Stomach (tissue), 9 donors: Measurements from ENCODE around the gene C15orf61. TPM values are rescaled to one million over a fixed set of nuclear protein-coding genes. Genes with fewer than 3 reads are reported as not detected.

Experiments used
- DNase-seq, 2 donors: peaks; one replicate each; pipeline versions ENCODE4 v3.0.0 to v3.0.0-alpha.2; 2013 to 2019
- H3K27ac ChIP-seq, 5 donors: fragments of 200-600 bp in 4 of 5; sonication (generic) in 4 of 5; one replicate each; pipeline ENCODE4 v1.5.1; 2013 to 2019; ENCODE audit warnings: mild to moderate bottlenecking in 1 of 5, moderate library complexity in 1 of 5
- H3K27me3 ChIP-seq, 3 donors: fragments of 200-600 bp; sonication (generic); one replicate each; pipeline ENCODE4 v1.5.1; 2017 to 2019; ENCODE audit warnings: mixed run types in 1 of 3
- H3K36me3 ChIP-seq, 4 donors: fragments of 200-600 bp; sonication (generic); 1 replicate in 3 of 4; 2 replicates in 1 of 4; pipeline ENCODE4 v1.5.1; 2016 to 2019
- H3K4me1 ChIP-seq, 4 donors: fragments of 200-600 bp; sonication (generic); one replicate each; pipeline ENCODE4 v1.5.1; 2016 to 2019
- H3K4me3 ChIP-seq, 4 donors: fragments of 200-600 bp; sonication (generic) in 3 of 4; one replicate each; pipeline ENCODE4 v1.5.1; 2016 to 2019; ENCODE audit warnings: mild to moderate bottlenecking in 1 of 4
- H3K9me3 ChIP-seq, 4 donors: fragments of 200-600 bp; sonication (generic); one replicate each; pipeline ENCODE4 v1.5.1; 2016 to 2019
- EP300 ChIP-seq: sonication (generic); formaldehyde crosslinking; IDR thresholded peaks from one replicate; pipeline ENCODE4 v1.6.1; 2017; ENCODE audit warnings: antibody characterized with exemption
- POLR2A ChIP-seq, 4 donors: fragments of 450-650 bp; IDR thresholded peaks; one replicate each; pipeline ENCODE4 v1.6.1; 2016; ENCODE audit warnings: antibody characterized with exemption in 4 of 4, control low read depth in 2 of 4, mild to moderate bottlenecking in 1 of 4, moderate library complexity in 1 of 4
- POLR2AphosphoS5 ChIP-seq, 3 donors: sonication (generic); formaldehyde crosslinking; IDR thresholded peaks; one replicate each; pipeline ENCODE4 v1.6.1; 2016; ENCODE audit warnings: antibody characterized with exemption in 3 of 3
- WGBS, 5 donors: extraction: QIAGEN DNeasy Blood & Tissue Kit in 3 of 5; methylation state at CpG; one replicate each; pipeline versions ENCODE4 v1.1.5 to v1.1.7; 2013 to 2018; 5-methylcytosine and 5-hydroxymethylcytosine counted together
- intact Hi-C: fragments of 100-400 bp; cut with DNase I; formaldehyde crosslinking; loops from one replicate; pipeline ENCODE4 v1.15.1; 2023; ENCODE audit warnings: low total_unique reads
- polyA plus RNA-seq, 3 donors: library from polyadenylated mRNA; stranded (reverse); fragments of 200-250 nt; gene quantifications; one replicate each; pipeline ENCODE4 v1.2.3, GENCODE V29; 2013
- total RNA-seq, 5 donors: library from RNA; depleted of rRNA; stranded (reverse); fragments of >200 nt; gene quantifications; one replicate each; pipeline versions ENCODE4 v1.1.0 to v1.2.3, GENCODE V29; 2014 to 2016
- TF ChIP-seq, protein P1 (sequence below), 7 experiments: fragments of 450-650 bp in 4 of 7; fragments of 200-600 bp in 3 of 7; sonication (generic) in 3 of 7; IDR thresholded peaks; one replicate each; pipeline ENCODE4 v1.5.1; 2016 to 2019; ENCODE audit warnings: antibody characterized with exemption in 7 of 7, control low read depth in 2 of 7, mild to moderate bottlenecking in 1 of 7
- donor health status: healthy with polysubstance abuse.
- donor health status: Bipolar disorder and iron deficiency.
- donor health status: healthy.

Gene C15orf61
- total and polyA plus RNA-seq, 8 donors, result 0.14 to 19.4 (median 2.1) TPM

DNA sequence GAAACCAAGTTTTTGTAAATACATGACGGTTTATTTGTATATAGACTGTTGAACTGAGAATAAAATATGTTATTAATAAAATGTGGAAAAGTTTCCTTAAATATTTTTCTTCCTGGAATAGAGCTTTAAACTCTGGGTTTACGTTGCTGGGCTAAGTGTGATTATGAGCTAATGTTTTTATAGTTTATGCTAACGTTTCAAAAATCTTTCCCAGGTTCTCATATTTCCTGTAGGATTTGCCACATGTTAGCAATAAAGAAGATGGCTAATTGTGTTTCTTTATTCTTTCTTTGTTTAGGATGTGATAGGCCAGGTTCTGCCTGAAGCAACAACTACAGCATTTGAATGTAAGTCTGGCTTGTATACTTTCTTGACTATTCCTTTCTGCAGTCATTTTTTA is 28.8 kb downstream of the C15orf61 start:
- peaks cover 4 to 28% (median 14%) of the 10 kb centered on the region in 4 donors for H3K4me1 ChIP-seq
- TF ChIP-seq, protein P1, sequence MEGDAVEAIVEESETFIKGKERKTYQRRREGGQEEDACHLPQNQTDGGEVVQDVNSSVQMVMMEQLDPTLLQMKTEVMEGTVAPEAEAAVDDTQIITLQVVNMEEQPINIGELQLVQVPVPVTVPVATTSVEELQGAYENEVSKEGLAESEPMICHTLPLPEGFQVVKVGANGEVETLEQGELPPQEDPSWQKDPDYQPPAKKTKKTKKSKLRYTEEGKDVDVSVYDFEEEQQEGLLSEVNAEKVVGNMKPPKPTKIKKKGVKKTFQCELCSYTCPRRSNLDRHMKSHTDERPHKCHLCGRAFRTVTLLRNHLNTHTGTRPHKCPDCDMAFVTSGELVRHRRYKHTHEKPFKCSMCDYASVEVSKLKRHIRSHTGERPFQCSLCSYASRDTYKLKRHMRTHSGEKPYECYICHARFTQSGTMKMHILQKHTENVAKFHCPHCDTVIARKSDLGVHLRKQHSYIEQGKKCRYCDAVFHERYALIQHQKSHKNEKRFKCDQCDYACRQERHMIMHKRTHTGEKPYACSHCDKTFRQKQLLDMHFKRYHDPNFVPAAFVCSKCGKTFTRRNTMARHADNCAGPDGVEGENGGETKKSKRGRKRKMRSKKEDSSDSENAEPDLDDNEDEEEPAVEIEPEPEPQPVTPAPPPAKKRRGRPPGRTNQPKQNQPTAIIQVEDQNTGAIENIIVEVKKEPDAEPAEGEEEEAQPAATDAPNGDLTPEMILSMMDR (IDR thresholded peaks at IDR 0.05), result no peak
- 56 to 69% (median 59%) methylated on average over 3 of the region's 3 CpGs for WGBS, 5 donors
- no peak overlapping the region for H3K27ac ChIP-seq
- intact Hi-C loops, result no loop called here
- H3K27me3 ChIP-seq, result no peaks in the 10 kb centered on the region
- H3K9me3 ChIP-seq, result no peaks in the 10 kb centered on the region
- DNase-seq, result no peak
- no peak overlapping the region for H3K4me3 ChIP-seq
- peaks cover 3 to 44% (median 29%) of the 10 kb centered on the region in 4 donors for H3K36me3 ChIP-seq

DNA sequence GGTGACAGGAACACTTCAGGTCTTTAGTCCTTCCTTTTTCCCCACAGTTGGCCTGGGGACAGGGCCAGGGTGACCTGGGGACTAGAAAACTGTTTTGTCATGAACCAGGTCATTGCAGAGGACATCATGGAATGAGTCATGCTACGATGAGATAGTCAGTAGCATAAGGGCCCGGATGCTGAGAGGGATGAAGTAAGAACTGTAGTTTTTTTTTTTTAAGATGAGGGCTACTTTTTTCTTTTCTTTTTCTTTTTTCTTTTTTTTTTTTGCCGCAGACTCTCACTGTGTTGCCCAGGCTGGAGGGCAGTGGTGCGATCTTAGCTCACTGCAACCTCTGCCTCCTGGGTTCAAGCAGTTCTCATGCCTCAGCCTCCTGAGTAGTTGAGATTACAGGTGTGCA is 29.6 kb downstream of the C15orf61 start:
- Histone ChIP-seq H3K27ac (no peak overlapping the region), H3K36me3 (peaks cover 3 to 48% (median 29%) of the 10 kb centered on the region in 4 donors), H3K9me3 (no peaks in the 10 kb centered on the region), H3K4me3 (no peak overlapping the region), H3K27me3 (no peaks in the 10 kb centered on the region), H3K4me1 (peaks cover 4 to 23% (median 10%) of the 10 kb centered on the region in 4 donors)
- intact Hi-C loops, result no loop called here
- WGBS, 5 donors, result 81 to 96% (median 86%) methylated on average over 4 of the region's 4 CpGs
- DNase-seq, result no peak
- TF ChIP-seq POLR2A (IDR thresholded peaks at IDR 0.05) (no peak), EP300 (no peak), POLR2AphosphoS5 (IDR thresholded peaks at IDR 0.05) (no peak)
- TF ChIP-seq, protein P1 (IDR thresholded peaks at IDR 0.05), result no peak

DNA sequence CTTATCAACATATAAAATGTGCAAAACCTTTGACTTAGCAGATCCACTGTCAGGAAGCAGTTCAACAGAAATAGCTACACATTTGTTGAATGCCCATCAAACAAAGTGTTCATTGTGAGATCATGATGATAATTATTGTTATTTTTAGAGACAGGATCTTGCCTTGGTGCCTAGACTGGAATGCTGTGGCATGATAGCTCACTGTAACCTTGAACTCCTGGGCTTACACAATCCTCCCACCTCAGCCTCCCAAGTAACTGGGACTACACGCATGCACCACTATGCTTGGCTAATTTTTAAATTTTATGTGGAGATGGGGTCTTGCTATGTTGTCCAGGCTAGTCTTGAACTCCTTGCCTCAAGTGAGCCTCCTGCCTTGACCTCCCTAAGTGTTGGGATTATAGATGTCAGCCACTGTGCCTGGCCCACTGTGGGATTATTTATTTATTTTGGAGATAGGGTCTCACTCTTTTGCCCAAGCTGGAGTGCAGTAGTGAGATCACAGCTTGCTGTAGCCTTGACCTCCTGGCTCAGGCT is 30.3 kb downstream of the C15orf61 start:
- WGBS, 5 donors, result 86 to 100% (median 96%) methylated on average over 1 of the region's 1 CpG
- Histone ChIP-seq H3K36me3 (peaks cover 3 to 42% (median 23%) of the 10 kb centered on the region in 4 donors), H3K27me3 (no peaks in the 10 kb centered on the region), H3K4me1 (peaks cover 4 to 23% (median 10%) of the 10 kb centered on the region in 4 donors), H3K4me3 (no peak overlapping the region), H3K27ac (no peak overlapping the region), H3K9me3 (no peaks in the 10 kb centered on the region)
- no peak for DNase-seq
- intact Hi-C loops, result no loop called here
- TF ChIP-seq EP300, result no peak
- TF ChIP-seq, protein P1 (IDR thresholded peaks at IDR 0.05), result no peak
- TF ChIP-seq POLR2A (IDR thresholded peaks at IDR 0.05), result no peak
- no peak for TF ChIP-seq POLR2AphosphoS5 (IDR thresholded peaks at IDR 0.05)

DNA sequence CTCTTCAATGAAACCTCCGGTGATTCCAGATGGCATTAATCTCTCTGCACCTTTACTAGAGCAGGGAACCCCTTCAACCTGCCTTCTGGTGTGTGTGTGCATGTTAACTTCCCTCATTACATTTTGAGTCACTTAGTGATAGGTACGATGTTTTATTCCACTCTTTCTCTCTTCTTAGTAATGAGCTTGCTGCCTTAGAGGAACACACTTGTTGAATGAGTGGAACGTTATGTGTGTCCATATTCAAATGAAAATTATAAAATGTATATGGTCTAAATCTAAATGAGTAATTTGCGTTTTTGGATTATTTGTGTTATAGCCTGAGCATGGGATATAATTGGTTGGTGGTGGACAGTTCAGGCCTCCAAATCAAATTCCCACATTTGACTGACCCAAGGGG is 33.6 kb downstream of the C15orf61 start:
- Histone ChIP-seq H3K4me3 (no peak overlapping the region), H3K27ac (no peak overlapping the region), H3K27me3 (no peaks in the 10 kb centered on the region), H3K4me1 (peaks cover 0 to 5% (median 0%) of the 10 kb centered on the region in 4 donors), H3K36me3 (peaks cover 3 to 55% (median 21%) of the 10 kb centered on the region in 4 donors), H3K9me3 (no peaks in the 10 kb centered on the region)
- no peak for TF ChIP-seq POLR2A (IDR thresholded peaks at IDR 0.05)
- TF ChIP-seq, protein P1 (IDR thresholded peaks at IDR 0.05), result no peak
- TF ChIP-seq EP300, result no peak
- DNase-seq, result no peak
- 88 to 97% (median 96%) methylated on average over 4 of the region's 4 CpGs for WGBS, 5 donors
- intact Hi-C loops, result no loop called here
